ENCODE measurements around the gene PTGFRN.

PTGFRN gene

DNA sequence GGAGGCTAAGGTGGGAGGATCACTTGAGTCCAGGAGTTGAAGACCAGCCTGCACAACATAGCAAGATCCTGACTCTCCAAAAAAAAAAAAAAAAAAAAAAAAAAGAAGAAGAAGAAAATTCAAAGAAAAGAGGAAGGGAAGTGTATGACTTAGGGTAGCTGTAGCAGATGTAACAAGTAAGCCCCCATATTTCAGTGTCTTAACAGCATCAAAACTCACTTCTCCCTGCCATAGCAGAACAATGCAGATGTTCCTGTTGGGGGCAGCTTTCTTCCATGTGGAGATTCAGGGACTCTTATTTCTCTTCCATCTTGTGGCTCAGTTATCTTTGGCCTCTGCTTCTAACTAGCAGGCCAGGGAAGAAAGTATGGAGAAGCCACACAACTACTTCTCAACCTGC is 10.2 kb upstream of the PTGFRN start:
- no peak overlapping the region for H3K4me3 ChIP-seq (ENCODE audit: low read length)
- no peak overlapping the region for H3K9ac ChIP-seq (ENCODE audit: low read length)
- no peaks in the 10 kb centered on the region for H3K79me2 ChIP-seq (ENCODE audit: low read length)
- H3K4me2 ChIP-seq (ENCODE audit: low read depth, low read length), result no peak overlapping the region
- TF ChIP-seq EZH2phosphoT487 (IDR thresholded peaks at IDR 0.05; ENCODE audit: low read length) (no peak), EZH2 (optimal IDR thresholded peaks at IDR 0.05; ENCODE audit: low read depth, low read length) (no peak), CTCF (IDR thresholded peaks at IDR 0.05; ENCODE audit: low read length) (no peak)
- no peak overlapping the region for H3K27ac ChIP-seq (ENCODE audit: low read length)
- H3K9me3 ChIP-seq (replicated peaks; ENCODE audit: insufficient read depth, low read length), result no peaks in the 10 kb centered on the region
- no peaks in the 10 kb centered on the region for H4K20me1 ChIP-seq (ENCODE audit: insufficient read depth, low read length)
- H2AFZ ChIP-seq (ENCODE audit: low read length), result no peak overlapping the region
- H3K36me3 ChIP-seq (replicated peaks; ENCODE audit: insufficient read depth, low read length), result no peaks in the 10 kb centered on the region
- H3F3A ChIP-seq (ENCODE audit: insufficient read depth, low read length), result no peaks in the 10 kb centered on the region
- DNase-seq, result no peak
- no peaks in the 10 kb centered on the region for H3K27me3 ChIP-seq (replicated peaks; ENCODE audit: insufficient read depth, low read length)
- no peaks in the 10 kb centered on the region for H3K9me2 ChIP-seq (replicated peaks; ENCODE audit: insufficient read depth, low read length)
- H3K4me1 ChIP-seq (ENCODE audit: low read length), result no peaks in the 10 kb centered on the region

GRCh38 chr1:116900471-116901365 is 9.0 kb upstream of the PTGFRN start:
- no peaks in the 10 kb centered on the region for H3K4me1 ChIP-seq (ENCODE audit: low read length)
- no peaks in the 10 kb centered on the region for H3K27me3 ChIP-seq (replicated peaks; ENCODE audit: insufficient read depth, low read length)
- no peak overlapping the region for H3K4me3 ChIP-seq (ENCODE audit: low read length)
- no peak overlapping the region for H3K9ac ChIP-seq (ENCODE audit: low read length)
- no peaks in the 10 kb centered on the region for H3K9me2 ChIP-seq (replicated peaks; ENCODE audit: insufficient read depth, low read length)
- H2AFZ ChIP-seq (ENCODE audit: low read length), result no peak overlapping the region
- H4K20me1 ChIP-seq (ENCODE audit: insufficient read depth, low read length), result no peaks in the 10 kb centered on the region
- H3K79me2 ChIP-seq (ENCODE audit: low read length), result no peaks in the 10 kb centered on the region
- H3K36me3 ChIP-seq (replicated peaks; ENCODE audit: insufficient read depth, low read length), result no peaks in the 10 kb centered on the region
- TF ChIP-seq CTCF (IDR thresholded peaks at IDR 0.05; ENCODE audit: low read length), result no peak
- no peak for TF ChIP-seq EZH2 (optimal IDR thresholded peaks at IDR 0.05; ENCODE audit: low read depth, low read length)
- no peak for TF ChIP-seq EZH2phosphoT487 (IDR thresholded peaks at IDR 0.05; ENCODE audit: low read length)
- DNase-seq, result no peak
- no peaks in the 10 kb centered on the region for H3F3A ChIP-seq (ENCODE audit: insufficient read depth, low read length)
- no peaks in the 10 kb centered on the region for H3K9me3 ChIP-seq (replicated peaks; ENCODE audit: insufficient read depth, low read length)
- no peak overlapping the region for H3K27ac ChIP-seq (ENCODE audit: low read length)
- no peak overlapping the region for H3K4me2 ChIP-seq (ENCODE audit: low read depth, low read length)

GRCh38 chr1:116902027-116902426 is 7.7 kb upstream of the PTGFRN start:
- no peaks in the 10 kb centered on the region for H3F3A ChIP-seq (ENCODE audit: insufficient read depth, low read length)
- H3K9me3 ChIP-seq (replicated peaks; ENCODE audit: insufficient read depth, low read length), result no peaks in the 10 kb centered on the region
- TF ChIP-seq CTCF (IDR thresholded peaks at IDR 0.05; ENCODE audit: low read length) (no peak), EZH2phosphoT487 (IDR thresholded peaks at IDR 0.05; ENCODE audit: low read length) (no peak), EZH2 (optimal IDR thresholded peaks at IDR 0.05; ENCODE audit: low read depth, low read length) (no peak)
- no peaks in the 10 kb centered on the region for H3K9me2 ChIP-seq (replicated peaks; ENCODE audit: insufficient read depth, low read length)
- no peaks in the 10 kb centered on the region for H3K27me3 ChIP-seq (replicated peaks; ENCODE audit: insufficient read depth, low read length)
- H4K20me1 ChIP-seq (ENCODE audit: insufficient read depth, low read length), result no peaks in the 10 kb centered on the region
- no peak for DNase-seq
- no peak overlapping the region for H3K27ac ChIP-seq (ENCODE audit: low read length)
- no peaks in the 10 kb centered on the region for H3K36me3 ChIP-seq (replicated peaks; ENCODE audit: insufficient read depth, low read length)
- no peaks in the 10 kb centered on the region for H3K4me1 ChIP-seq (ENCODE audit: low read length)
- no peaks in the 10 kb centered on the region for H3K79me2 ChIP-seq (ENCODE audit: low read length)
- H3K4me3 ChIP-seq (ENCODE audit: low read length), result no peak overlapping the region
- H2AFZ ChIP-seq (ENCODE audit: low read length), result no peak overlapping the region
- no peak overlapping the region for H3K4me2 ChIP-seq (ENCODE audit: low read depth, low read length)
- H3K9ac ChIP-seq (ENCODE audit: low read length), result no peak overlapping the region
